NCI-H128 (cell line): ENCODE measurements around the gene IRGQ.
"Not testable (repeated sequence)": the region's sequence is repeated elsewhere in the genome, so short reads cannot be mapped to it uniquely, and the experiment has no call there.

Source experiments
- DNase-seq: peaks from one replicate; lab custom pipeline; 2025; ENCODE audit not compliant: unreplicated experiment; lab: John Stamatoyannopoulos, UW

Gene IRGQ

GRCh38 chr19:43624933-43625332 lies 29.0 kb upstream of the IRGQ start:
- DNase-seq, result no peak

- DNase-seq, result no peak
These were observed 28.1 kb upstream of the IRGQ start for GRCh38 chr19:43623889-43624670.

GRCh38 chr19:43622956-43623355 lies 27.0 kb upstream of the IRGQ start:
- no peak for DNase-seq

- DNase-seq, result no peak
These were observed 26.1 kb upstream of the IRGQ start for GRCh38 chr19:43622070-43622469.

- no peak for DNase-seq
These were observed 24.4 kb upstream of the IRGQ start for GRCh38 chr19:43620061-43621001.

- DNase-seq, result peak; percentile 76
These were observed 23.5 kb upstream of the IRGQ start, which contains the start of gene ZNF428 for GRCh38 chr19:43619262-43620060. Gene ZNF428, minus strand, starts transcription at chr19:43619629. Its CDS starts 5,325 bp downstream, at chr19:43614304.

GRCh38 chr19:43618921-43619261 lies 23.0 kb upstream of the IRGQ start:
- peak; percentile 58 for DNase-seq

GRCh38 chr19:43616954-43617353 lies 21.0 kb upstream of the IRGQ start:
- no peak for DNase-seq

- no peak for DNase-seq
These were observed 20.4 kb upstream of the IRGQ start for GRCh38 chr19:43616306-43616705.

- DNase-seq, result no peak
These were observed 16.4 kb upstream of the IRGQ start for GRCh38 chr19:43612374-43612773.

GRCh38 chr19:43611788-43612187 lies 15.9 kb upstream of the IRGQ start, which contains the start of gene SRRM5:
Gene SRRM5, plus strand, starts transcription at chr19:43612088. Its CDS starts 34 bp downstream, at chr19:43612122.
- no peak for DNase-seq

GRCh38 chr19:43610493-43610892 lies 14.6 kb upstream of the IRGQ start:
- no peak for DNase-seq

- no peak for DNase-seq
These were observed 13.9 kb upstream of the IRGQ start for GRCh38 chr19:43609872-43610271.

- DNase-seq, result no peak
These were observed 11.6 kb upstream of the IRGQ start for GRCh38 chr19:43607238-43608205.

- no peak for DNase-seq
These were observed 10.8 kb upstream of the IRGQ start for GRCh38 chr19:43606569-43607229.

- no peak for DNase-seq
These were observed 10.1 kb upstream of the IRGQ start for GRCh38 chr19:43605875-43606568.

- not testable (repeated sequence) for DNase-seq
These were observed 4.4 kb upstream of the IRGQ start for GRCh38 chr19:43600326-43600725.

GRCh38 chr19:43599635-43600295 lies 3.8 kb upstream of the IRGQ start:
- no peak for DNase-seq
